ENCODE data around the gene COL3A1. TPM values are rescaled to one million over a fixed set of nuclear protein-coding genes. Genes with fewer than 3 reads are reported as not detected.

The COL3A1 gene
- total RNA-seq, 4 donors from 2014 or later, result 113 to 22,387 (median 426) TPM

- DNase-seq, result no peak
- Histone ChIP-seq H3K27me3 (no peaks in the 10 kb centered on the region), H3K4me1 (no peaks in the 10 kb centered on the region), H3K27ac (peak overlapping the region; percentile 10 to 37), H3K4me3 (no peak overlapping the region), H3K36me3 (no peaks in the 10 kb centered on the region), H3K9me3 (no peaks in the 10 kb centered on the region)
- TF ChIP-seq POLR2A (IDR thresholded peaks at IDR 0.05), result no peak
- intact Hi-C loops (cut with DNase I; ENCODE audit: low total_unique reads), result no loop called here
These were observed 34.5 kb downstream of the COL3A1 start for GRCh38 chr2:189008555-189009262.

GRCh38 chr2:189010536-189010935 is 36.4 kb downstream of the COL3A1 start:
- Histone ChIP-seq H3K4me1 (no peaks in the 10 kb centered on the region), H3K27me3 (no peaks in the 10 kb centered on the region), H3K36me3 (no peaks in the 10 kb centered on the region), H3K27ac (no peak overlapping the region), H3K9me3 (no peaks in the 10 kb centered on the region), H3K4me3 (no peak overlapping the region)
- intact Hi-C loops (cut with DNase I; ENCODE audit: low total_unique reads), result no loop called here
- DNase-seq, result no peak
- TF ChIP-seq POLR2A (IDR thresholded peaks at IDR 0.05) (no peak), CTCF (IDR thresholded peaks at IDR 0.05) (no peak)

GRCh38 chr2:189012351-189012750 is 38.2 kb downstream of the COL3A1 start:
- no peak for DNase-seq
- H3K4me1 ChIP-seq, result no peaks in the 10 kb centered on the region
- no peaks in the 10 kb centered on the region for H3K9me3 ChIP-seq
- intact Hi-C loops (cut with DNase I; ENCODE audit: low total_unique reads), result no loop called here
- H3K36me3 ChIP-seq, result no peaks in the 10 kb centered on the region
- H3K27me3 ChIP-seq, result no peaks in the 10 kb centered on the region
- H3K4me3 ChIP-seq, result no peak overlapping the region
- TF ChIP-seq POLR2A (IDR thresholded peaks at IDR 0.05) (no peak), CTCF (IDR thresholded peaks at IDR 0.05) (no peak)
- no peak overlapping the region for H3K27ac ChIP-seq

- no peaks in the 10 kb centered on the region for H3K27me3 ChIP-seq
- no peak for TF ChIP-seq CTCF (IDR thresholded peaks at IDR 0.05)
- no peak for TF ChIP-seq POLR2A (IDR thresholded peaks at IDR 0.05)
- no peak for DNase-seq
- intact Hi-C loops (cut with DNase I; ENCODE audit: low total_unique reads), result no loop called here
- no peak overlapping the region for H3K27ac ChIP-seq
- no peak overlapping the region for H3K4me3 ChIP-seq
- no peaks in the 10 kb centered on the region for H3K4me1 ChIP-seq
- H3K36me3 ChIP-seq, result no peaks in the 10 kb centered on the region
- no peaks in the 10 kb centered on the region for H3K9me3 ChIP-seq
These were observed 38.9 kb downstream of the COL3A1 start for GRCh38 chr2:189013031-189013430.

- TF ChIP-seq POLR2A (IDR thresholded peaks at IDR 0.05), result no peak
- TF ChIP-seq CTCF (IDR thresholded peaks at IDR 0.05), result no peak
- Histone ChIP-seq H3K4me3 (no peak overlapping the region), H3K27ac (peak overlapping the region; percentile 39), H3K27me3 (no peaks in the 10 kb centered on the region), H3K4me1 (no peaks in the 10 kb centered on the region), H3K36me3 (no peaks in the 10 kb centered on the region), H3K9me3 (no peaks in the 10 kb centered on the region)
- no peak for DNase-seq
- intact Hi-C loops (cut with DNase I; ENCODE audit: low total_unique reads), result no loop called here
These were observed 39.7 kb downstream of the COL3A1 start for GRCh38 chr2:189013671-189014448.

Data from uterus (tissue), 4 donors.